GM12892 (cell line): Measurements from ENCODE around the gene ANXA3.

Experiments used
- DNase-seq: peaks from one replicate; pipeline ENCODE4 v3.0.0; 2011; ENCODE audit not compliant: insufficient read length
- FAIRE-seq: peaks from 2 replicates; lab custom pipeline; 2011; peaks lifted over from hg19 to GRCh38; lab: Jason Lieb, UNC
- POLR2A ChIP-seq: IDR thresholded peaks from 2 replicates; pipeline ENCODE4 v1.6.1; 2011; ENCODE audit warnings: low read depth, low read length, control low read depth
- POLR2AphosphoS5 ChIP-seq: IDR thresholded peaks from 2 replicates; pipeline ENCODE4 v1.6.1; 2011; ENCODE audit warnings: low read depth, low read length, control low read depth
- TAF1 ChIP-seq: IDR thresholded peaks from 2 replicates; pipeline ENCODE4 v1.6.1; 2011; ENCODE audit warnings: low read depth, mild to moderate bottlenecking, control low read depth, low read length, borderline replicate concordance

Gene ANXA3

GRCh38 chr4:78606530-78607095 is 55.0 kb downstream of the ANXA3 start:
- no peak for TF ChIP-seq POLR2A
- no peak for TF ChIP-seq TAF1
- TF ChIP-seq POLR2AphosphoS5 = no peak
- FAIRE-seq (no peak), DNase-seq (no peak)

- no peak for FAIRE-seq
- DNase-seq = no peak
- TF ChIP-seq POLR2AphosphoS5 = no peak
- TF ChIP-seq TAF1 = no peak
- no peak for TF ChIP-seq POLR2A
Measured at GRCh38 chr4:78608684-78609083, 57.1 kb downstream of the ANXA3 start.

- TF ChIP-seq POLR2A = no peak
- no peak for TF ChIP-seq POLR2AphosphoS5
- no peak for TF ChIP-seq TAF1
- no peak for FAIRE-seq
- DNase-seq = no peak
Measured at GRCh38 chr4:78609580-78609979, 58.0 kb downstream of the ANXA3 start.

GRCh38 chr4:78610546-78611214 is 59.1 kb downstream of the ANXA3 start:
- FAIRE-seq (peak; percentile 87), DNase-seq (no peak)
- TF ChIP-seq TAF1 (no peak), POLR2A (no peak), POLR2AphosphoS5 (no peak)

GRCh38 chr4:78611215-78611558 is 59.6 kb downstream of the ANXA3 start:
- no peak for TF ChIP-seq TAF1
- no peak for TF ChIP-seq POLR2A
- TF ChIP-seq POLR2AphosphoS5 = no peak
- no peak for FAIRE-seq
- DNase-seq = no peak

GRCh38 chr4:78612398-78613178 is 61.0 kb downstream of the ANXA3 start:
- no peak for DNase-seq
- TF ChIP-seq POLR2AphosphoS5 = no peak
- TF ChIP-seq TAF1 = no peak
- TF ChIP-seq POLR2A = no peak
- FAIRE-seq = peak; percentile 89

- TF ChIP-seq POLR2AphosphoS5 (no peak), POLR2A (no peak), TAF1 (no peak)
- DNase-seq (no peak), FAIRE-seq (peak; percentile 87)
Measured at GRCh38 chr4:78613522-78614321, 62.2 kb downstream of the ANXA3 start.

- TF ChIP-seq POLR2A (no peak), POLR2AphosphoS5 (no peak), TAF1 (no peak)
- no peak for DNase-seq
- no peak for FAIRE-seq
Measured at GRCh38 chr4:78616046-78616498, 64.5 kb downstream of the ANXA3 start.

- TF ChIP-seq POLR2AphosphoS5 (no peak), POLR2A (no peak), TAF1 (no peak)
- FAIRE-seq (peak; percentile 17), DNase-seq (no peak)
Measured at GRCh38 chr4:78618436-78618835, 66.9 kb downstream of the ANXA3 start.

- TF ChIP-seq POLR2A (no peak), POLR2AphosphoS5 (no peak), TAF1 (no peak)
Measured at GRCh38 chr4:78621395-78621794, 69.8 kb downstream of the ANXA3 start.

More at GRCh38 chr4:78621395-78621794, 69.8 kb downstream of the ANXA3 start:
- FAIRE-seq (no peak), DNase-seq (no peak)
